ENCODE results near the gene RNF6. TPM values are rescaled to one million over a fixed set of nuclear protein-coding genes. Genes with fewer than 3 reads are reported as not detected.

Gene RNF6
- total RNA-seq, 1 experiment from 2014 or later, result 19.5 TPM

GRCh38 chr13:26186118-26186870 is 35.8 kb downstream of the RNF6 start:
- Histone ChIP-seq H3K23ac (ENCODE audit: insufficient read length, low read depth, low read length) (no peak overlapping the region), H2BK12ac (ENCODE audit: insufficient read length, low read depth, low read length) (no peak overlapping the region), H3K9ac (ENCODE audit: extremely low read depth, insufficient read length, low read length) (peak overlapping the region; percentile 23), H2BK20ac (ENCODE audit: low read depth, low read length, poor library complexity, severe bottlenecking) (no peak overlapping the region), H3K4me1 (ENCODE audit: insufficient read depth, low read length) (no peaks in the 10 kb centered on the region), H3K56ac (ENCODE audit: insufficient read length, low read depth, low read length) (no peak overlapping the region), H2BK5ac (ENCODE audit: insufficient read length, low read length) (no peak overlapping the region), H4K20me1 (ENCODE audit: control insufficient read depth, insufficient read depth, insufficient read length) (no peaks in the 10 kb centered on the region), H3K4ac (ENCODE audit: low read depth, low read length) (no peak overlapping the region), H3K79me2 (ENCODE audit: insufficient read depth, low read length) (no peaks in the 10 kb centered on the region), H3K79me1 (ENCODE audit: insufficient read depth, low read depth, low read length, poor library complexity, severe bottlenecking) (no peaks in the 10 kb centered on the region), H3T11ph (ENCODE audit: low read length) (no peak overlapping the region), H3K18ac (ENCODE audit: insufficient read length, low read depth, low read length) (peak overlapping the region; percentile 5), H2BK15ac (ENCODE audit: low read depth, low read length) (no peak overlapping the region), H3K14ac (ENCODE audit: insufficient read depth, low read length) (peak overlapping the region; percentile 55; the same call in 1 of the 2 replicates), H4K5ac (ENCODE audit: insufficient read length, low read depth, low read length) (no peak overlapping the region), H3K27ac (ENCODE audit: insufficient read length, low read depth, low read length) (no peak overlapping the region), H4K8ac (replicated peaks; ENCODE audit: insufficient read length, low read depth, low read length) (no peak overlapping the region), H3K23me2 (ENCODE audit: insufficient read length, low read depth, low read length, poor library complexity, severe bottlenecking) (peaks cover 4% of the 10 kb centered on the region), H3K27me3 (ENCODE audit: insufficient read depth, low read length) (no peaks in the 10 kb centered on the region), H2AFZ (ENCODE audit: low read length) (peak overlapping the region; percentile 17), H3K4me2 (ENCODE audit: insufficient read depth, insufficient read length, low read length) (peak overlapping the region; percentile 69), H3K9me3 (ENCODE audit: control insufficient read depth, low read depth, low read length) (no peaks in the 10 kb centered on the region), H4K91ac (ENCODE audit: insufficient read length, low read depth, low read length) (no peak overlapping the region), H2AK5ac (ENCODE audit: insufficient read length, low read length) (no peak overlapping the region), H2BK120ac (ENCODE audit: low read depth, low read length, poor library complexity, severe bottlenecking) (no peak overlapping the region)
- peak; percentile 85 for TF ChIP-seq CTCF (conservative IDR thresholded peaks at IDR 0.05)
- no CpG with 5 or more reads among the region's 76 CpGs for WGBS (ENCODE audit: extremely low coverage, insufficient read length, low lambda C conversion rate)
- peak; percentile 96 for DNase-seq
- H3K27me3 Mint-ChIP-seq (ENCODE audit: low read depth), result peaks cover 11% of the 10 kb centered on the region
- peaks cover 5 to 8% of the 10 kb centered on the region in 2 experiments; a peak in 3 of 4 replicates for H3K4me1 Mint-ChIP-seq
- H3K36me3 Mint-ChIP-seq (ENCODE audit: insufficient read depth in 1 of 3, low read depth in 3 of 3), result no peaks in the 10 kb centered on the region
- no peaks in the 10 kb centered on the region; a peak in 1 of 5 replicates for H3K9me3 Mint-ChIP-seq
- H3K27ac Mint-ChIP-seq, result peak overlapping the region in 1 of 3 experiments; percentile 78; a peak in 3 of 7 replicates
- H3K4me3 Mint-ChIP-seq, result peak overlapping the region; percentile 74 to 80

Measured in H9 (cell line).